Activated T-helper 9 cell treated with anti-CD3 and anti-CD28 coated beads, Interleukin-2, amount 50 U/mL, for 16 hours (primary cell): ENCODE data around the gene OSBPL1A.

Experiments used
- DNase-seq: peaks from one replicate; pipeline ENCODE4 v3.0.0-alpha.2; 2020; ENCODE audit warnings: low read depth

OSBPL1A gene

DNA sequence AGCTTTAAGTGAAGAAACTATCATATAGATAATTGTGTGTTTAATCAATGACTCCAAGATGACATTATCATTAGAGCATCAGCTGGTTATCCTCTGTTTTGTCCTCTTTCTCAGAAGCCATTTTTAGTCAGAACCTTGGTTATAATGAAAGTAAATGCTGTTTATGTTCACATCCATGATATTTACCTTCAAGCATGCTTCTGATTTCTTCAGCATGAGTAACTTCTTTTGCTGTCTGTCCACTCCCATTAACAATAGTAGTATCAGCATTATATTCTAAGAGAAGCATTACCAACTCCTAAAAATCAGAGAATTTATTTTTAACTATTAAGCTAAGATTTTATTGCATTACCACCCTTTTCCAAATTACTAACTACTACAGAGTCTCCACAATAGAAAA is 56.3 kb downstream of the OSBPL1A start:
- DNase-seq: no peak

DNA sequence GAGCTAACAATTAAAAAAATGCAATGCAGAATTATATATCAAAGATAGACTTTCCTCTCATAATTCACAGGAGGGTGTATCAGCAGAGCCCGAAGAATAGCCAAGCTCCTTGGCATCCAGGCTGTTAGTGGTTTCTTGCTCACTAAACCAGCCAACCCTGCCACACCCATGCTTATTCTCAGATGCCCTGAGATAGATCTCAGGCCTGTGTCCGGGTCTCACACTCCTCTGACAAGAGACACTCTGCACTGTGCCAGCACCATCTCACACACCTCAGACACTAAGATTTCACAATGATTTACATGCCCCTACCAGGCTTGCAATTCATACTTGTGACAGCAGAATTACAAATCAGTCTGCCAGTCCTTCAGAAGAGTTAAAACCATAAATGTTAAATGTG is 64.5 kb downstream of the OSBPL1A start:
- no peak for DNase-seq

DNA sequence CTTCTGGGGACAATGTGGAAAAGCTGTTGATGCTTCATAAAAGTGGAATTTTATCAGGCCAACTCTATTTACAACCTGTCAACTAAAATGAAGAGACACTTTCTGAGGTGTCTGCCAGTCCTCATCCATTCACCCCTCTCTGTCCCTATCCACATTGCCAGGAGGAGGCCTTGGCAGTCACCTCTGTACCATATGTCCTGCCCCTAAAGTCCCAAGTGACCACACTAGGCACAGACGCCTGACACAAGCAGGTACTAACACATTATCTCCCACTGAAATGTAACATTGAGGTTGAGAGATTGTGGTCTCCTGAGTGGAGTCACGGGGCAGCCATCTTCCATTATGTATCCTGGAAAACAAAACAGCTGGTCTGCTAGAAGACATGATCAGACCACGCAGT is 71.4 kb downstream of the OSBPL1A start:
- no peak for DNase-seq

DNA sequence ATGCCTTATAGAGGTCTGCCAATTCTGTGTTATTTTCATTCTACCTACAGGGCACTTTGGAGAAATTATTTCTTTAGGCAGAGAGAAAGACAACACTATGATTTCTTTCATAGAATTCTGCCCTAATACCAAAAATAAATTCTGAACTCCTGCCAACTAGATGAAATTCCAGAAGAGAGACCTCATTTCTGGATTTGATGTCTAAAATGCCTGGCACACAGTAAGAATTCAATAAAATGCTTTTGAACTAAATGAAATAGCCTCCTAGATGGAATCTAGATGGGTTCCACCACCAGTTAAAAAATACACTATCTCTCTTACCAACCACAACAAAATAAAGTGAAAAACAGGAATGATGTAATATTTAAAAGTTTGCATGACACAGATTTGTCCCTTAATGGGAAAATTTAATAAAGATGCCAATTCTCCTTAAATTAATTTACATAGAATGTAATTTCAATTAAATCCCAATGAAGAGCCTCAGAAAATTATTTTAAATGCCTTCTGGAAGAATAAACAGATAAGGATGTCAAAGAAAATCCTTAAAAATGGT is 75.0 kb downstream of the OSBPL1A start:
- no peak for DNase-seq

DNA sequence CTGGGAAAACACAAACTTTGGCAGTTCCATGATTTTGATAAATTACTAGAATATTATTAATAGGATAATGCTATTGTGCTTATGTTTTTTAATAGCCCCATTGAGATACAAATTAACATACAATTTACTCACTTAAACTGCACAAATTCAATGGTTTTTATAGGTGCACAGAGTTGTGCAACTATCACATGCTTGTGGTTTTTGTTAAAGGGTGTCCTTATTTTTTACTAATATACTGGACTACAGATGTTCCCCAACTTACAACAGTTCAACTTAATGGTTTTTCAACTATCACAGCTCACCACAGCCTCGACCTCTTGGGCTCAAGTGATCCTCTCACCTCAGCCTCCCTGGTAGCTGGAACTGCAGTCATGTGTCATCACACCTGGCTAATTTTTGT is 76.6 kb downstream of the OSBPL1A start:
- no peak for DNase-seq

DNA sequence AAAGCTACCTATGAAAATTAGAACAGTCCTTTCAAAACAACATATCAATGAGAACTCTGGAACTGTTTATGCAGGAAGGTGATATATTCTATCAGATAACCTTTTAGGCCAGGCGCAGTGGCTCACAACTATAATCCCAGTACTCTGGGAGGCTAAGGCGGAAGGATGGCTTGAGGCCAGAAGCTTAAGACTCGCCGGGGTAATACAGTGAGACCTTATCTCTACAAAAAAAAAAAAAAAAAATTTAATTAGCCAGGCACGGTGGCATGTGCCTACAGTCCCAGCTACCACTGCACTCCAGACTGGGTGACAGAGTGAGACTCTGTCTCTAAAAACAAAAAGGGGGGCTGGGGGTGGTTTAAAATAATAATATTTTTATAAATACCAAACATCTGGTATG is 77.9 kb downstream of the OSBPL1A start:
- DNase-seq: no peak

DNA sequence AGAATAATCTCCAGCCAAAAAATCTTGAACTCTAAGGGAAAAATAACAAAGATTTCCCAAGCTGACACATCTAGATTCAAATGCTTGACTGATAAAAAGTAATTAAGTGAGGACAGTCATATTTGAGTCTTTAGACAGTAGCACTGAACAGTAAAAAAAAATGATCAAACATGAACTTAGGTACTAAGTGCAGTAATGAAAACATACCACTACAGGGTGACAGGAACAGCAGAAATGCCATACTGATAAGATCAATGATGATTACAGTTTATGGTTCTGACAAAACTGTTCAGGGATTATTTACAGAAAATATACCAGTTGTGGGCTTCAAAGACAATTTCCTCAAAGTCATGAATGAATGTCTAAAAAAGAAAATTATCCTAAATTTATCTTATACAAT is 80.3 kb downstream of the OSBPL1A start:
- no peak for DNase-seq

DNA sequence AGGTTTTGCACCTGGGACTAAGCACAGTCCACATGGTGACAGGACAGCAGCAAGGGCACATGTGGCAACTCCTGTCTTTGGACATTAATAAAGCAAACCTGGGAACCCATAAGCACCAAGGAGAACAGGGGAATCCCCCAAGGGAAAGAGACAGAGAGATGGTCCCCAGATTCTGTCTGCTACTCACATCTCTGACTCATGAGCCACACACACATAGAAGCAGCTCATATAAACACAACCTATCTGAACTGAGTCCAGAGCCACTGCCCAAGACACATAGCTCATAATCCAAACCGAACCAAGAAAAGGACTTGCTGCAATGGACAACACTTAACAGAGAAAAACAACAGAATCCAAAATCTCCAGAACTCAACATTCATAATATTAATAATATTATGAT is 82.5 kb downstream of the OSBPL1A start:
- DNase-seq: no peak

DNA sequence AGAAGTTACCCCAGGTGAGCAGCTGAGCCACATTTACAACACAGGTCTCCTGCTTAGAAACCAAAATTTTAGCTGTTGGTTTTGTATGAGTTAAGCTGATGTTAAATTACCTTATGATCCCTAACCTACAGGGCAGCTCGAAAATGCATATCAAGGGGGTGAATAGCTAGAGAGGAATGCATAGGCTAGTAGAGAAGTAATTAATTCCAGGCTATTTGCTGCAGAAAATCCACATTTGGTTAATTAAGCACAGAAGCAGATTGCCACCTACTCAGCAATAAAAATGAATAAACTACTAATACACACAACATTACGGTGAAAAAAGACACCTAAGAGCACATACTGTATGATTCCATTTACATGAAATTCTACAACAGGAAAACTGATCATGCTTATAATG is 91.4 kb downstream of the OSBPL1A start:
- no peak for DNase-seq

DNA sequence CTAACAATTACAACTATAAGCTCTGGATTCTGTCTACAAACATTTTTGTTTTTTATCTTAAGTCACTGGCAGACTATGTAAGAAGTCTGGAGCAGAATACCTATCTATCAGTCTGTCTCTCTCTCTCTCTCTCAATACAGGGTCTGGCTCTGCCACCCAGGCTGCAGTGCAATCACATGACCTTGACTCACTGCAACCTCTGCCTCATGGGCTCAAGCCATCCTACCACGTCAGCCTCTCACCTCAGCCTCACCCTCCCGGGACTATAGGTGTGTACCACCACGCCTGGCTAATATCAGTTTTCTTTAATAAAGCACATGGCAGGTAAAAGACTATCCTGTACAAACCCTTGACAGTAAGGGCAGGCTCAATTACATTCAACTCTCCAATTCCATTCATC is 96.9 kb downstream of the OSBPL1A start:
- DNase-seq: no peak

DNA sequence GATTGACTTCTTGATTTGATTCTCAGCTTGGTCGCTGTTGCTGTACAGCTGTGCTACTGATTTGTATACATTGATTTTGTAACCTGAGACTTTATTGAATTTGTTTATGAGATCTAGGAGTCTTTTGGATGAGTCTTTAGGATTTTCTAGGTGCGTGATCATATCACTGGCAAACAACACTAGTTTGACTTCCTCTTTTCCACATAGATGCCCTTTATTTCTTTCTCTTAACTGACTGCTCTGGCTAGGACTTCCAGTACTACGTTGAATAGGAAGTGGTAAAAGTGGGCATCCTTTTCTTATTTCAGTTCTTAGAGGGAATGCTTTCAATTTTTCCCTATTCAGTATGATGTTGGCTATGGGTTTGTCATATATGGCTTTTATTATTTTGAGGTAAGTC is 101.3 kb downstream of the OSBPL1A start:
- DNase-seq: no peak

DNA sequence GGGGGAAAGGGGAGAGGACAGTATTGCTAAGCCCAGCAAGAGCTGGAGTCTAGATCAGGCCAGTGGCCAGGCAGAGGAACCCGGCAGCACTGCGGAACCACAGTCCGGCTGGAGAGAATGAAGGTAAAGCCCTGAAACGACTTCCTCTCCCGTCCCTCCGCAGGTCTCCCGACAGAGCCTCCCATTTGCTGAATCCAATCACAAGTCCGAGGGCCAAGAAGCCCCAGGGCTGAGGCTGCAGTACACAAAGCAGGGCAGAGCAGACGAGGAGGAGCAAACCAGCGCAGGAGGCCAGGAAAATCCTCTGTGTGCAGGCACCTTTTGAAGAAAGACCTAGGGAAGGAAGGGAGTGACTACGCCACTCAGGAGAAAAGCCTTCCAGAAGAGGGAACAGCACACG is 104.4 kb downstream of the OSBPL1A start:
- no peak for DNase-seq

DNA sequence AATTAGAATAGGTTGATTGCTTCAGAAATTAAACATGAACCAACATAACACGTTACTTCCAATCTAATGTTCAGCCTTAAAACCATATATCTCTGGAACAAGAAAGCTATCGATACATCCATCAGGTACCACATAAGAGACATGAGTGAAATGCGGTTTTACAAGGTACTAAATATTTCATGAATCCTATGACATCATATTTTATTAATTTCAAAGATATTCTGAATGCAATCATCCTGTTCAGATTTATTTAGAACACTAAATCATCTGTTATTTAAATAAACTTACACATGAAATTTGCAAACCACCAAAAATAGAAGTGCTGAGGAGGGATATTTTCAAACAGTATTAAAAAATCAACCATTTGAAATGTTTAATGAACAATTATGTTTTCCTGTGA is 119.0 kb downstream of the OSBPL1A start:
- no peak for DNase-seq

DNA sequence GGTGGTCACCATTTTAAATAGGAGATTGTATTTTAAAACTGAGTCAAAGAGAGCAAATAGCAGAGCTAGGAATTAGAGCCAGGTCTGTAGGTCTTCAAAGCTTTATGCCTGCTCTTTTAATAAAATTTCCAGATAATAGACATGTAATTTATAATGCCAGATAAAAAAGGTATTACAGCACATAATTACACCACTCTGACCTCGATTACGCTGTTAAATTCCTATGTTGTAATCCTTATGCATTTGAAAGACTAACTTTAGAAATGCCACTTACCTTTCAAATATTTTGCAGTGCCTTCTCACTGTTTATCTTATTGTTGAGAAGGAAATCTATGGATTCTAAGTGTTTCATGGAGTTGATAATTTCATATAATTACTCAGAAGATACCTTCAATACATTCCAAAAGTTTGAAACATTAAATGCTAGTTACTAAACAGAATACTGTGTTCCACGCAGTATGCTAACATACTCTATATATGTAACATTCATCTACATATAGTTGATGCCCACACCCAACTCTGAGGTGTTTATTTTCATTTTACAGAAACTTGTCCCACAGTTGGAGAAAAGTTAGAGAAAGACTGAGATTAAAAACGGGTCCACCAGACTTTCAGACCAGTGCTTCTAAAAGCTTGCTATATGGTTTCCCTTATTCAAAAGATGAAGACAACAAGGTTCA is 120.0 kb downstream of the OSBPL1A start:
- no peak for DNase-seq

DNA sequence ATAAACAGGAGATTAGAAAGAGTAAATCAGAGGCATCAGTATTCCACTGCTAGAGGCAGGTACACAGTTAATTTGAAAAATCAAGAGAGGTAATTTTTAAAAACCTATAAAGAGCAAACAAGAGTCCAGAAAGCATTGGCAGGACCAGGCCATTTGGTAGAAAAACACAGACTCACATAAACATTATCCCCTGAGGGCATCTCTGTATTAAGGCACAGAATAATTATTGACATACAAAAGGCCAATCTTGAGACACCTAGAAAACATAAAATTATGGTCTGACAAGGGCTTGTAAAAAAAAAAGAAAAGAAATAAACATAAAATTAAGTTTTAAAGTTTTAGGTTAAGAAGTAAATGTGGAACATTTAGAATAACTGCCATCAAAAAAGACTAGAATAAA is 120.6 kb downstream of the OSBPL1A start:
- no peak for DNase-seq

DNA sequence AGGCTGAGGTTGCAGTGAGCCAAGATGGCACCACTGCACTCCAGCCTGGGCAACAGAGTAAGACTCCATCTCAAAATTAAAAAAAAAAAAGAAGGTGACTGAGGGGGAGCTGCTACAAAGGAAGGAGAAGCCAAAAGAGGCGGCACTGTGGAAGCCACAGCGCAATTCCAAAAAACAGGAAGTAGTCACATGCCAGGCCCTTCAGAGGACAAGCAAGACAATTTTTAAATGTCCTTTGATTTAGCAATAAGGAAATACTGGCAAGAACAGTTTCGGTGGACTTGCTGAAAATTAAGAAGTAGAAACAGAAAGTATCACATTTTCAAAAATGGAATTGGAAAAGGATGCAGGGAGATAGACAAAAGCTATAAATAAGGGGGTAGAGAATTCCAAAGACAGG is 122.8 kb downstream of the OSBPL1A start:
- DNase-seq: no peak

DNA sequence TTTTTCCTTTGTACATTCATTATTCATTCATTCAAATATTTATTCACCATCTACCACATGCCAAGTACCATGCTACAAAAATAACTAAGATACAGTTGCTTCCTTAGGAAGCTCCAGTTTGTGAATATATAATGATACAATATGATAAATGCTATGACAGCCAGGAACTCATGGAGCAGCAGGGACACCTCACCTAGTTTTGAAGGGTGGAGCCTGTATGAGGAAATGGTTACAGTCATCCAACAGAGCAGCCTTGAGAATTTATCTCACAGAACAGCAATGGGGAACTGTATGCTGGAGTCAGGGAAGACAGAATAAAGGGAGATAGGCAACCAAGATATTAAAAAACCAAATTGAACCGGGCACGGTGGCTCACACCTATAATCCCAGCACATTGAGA is 124.0 kb downstream of the OSBPL1A start:
- DNase-seq: no peak

DNA sequence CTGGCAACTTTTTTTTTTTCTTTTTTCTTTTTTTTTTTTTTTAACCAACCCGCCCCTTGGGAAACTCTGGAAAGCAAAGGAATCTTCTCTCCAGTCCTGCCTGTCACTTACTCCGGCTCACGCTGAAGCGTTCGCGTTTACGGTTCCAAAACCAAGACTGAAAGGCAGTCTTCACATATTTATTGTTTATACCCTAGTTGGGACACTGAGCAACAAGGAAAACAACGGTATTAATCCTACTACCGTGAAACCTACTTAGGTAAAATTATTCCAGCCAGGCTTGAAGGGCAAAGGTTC is 125.4 kb downstream of the OSBPL1A start:
- no peak for DNase-seq

DNA sequence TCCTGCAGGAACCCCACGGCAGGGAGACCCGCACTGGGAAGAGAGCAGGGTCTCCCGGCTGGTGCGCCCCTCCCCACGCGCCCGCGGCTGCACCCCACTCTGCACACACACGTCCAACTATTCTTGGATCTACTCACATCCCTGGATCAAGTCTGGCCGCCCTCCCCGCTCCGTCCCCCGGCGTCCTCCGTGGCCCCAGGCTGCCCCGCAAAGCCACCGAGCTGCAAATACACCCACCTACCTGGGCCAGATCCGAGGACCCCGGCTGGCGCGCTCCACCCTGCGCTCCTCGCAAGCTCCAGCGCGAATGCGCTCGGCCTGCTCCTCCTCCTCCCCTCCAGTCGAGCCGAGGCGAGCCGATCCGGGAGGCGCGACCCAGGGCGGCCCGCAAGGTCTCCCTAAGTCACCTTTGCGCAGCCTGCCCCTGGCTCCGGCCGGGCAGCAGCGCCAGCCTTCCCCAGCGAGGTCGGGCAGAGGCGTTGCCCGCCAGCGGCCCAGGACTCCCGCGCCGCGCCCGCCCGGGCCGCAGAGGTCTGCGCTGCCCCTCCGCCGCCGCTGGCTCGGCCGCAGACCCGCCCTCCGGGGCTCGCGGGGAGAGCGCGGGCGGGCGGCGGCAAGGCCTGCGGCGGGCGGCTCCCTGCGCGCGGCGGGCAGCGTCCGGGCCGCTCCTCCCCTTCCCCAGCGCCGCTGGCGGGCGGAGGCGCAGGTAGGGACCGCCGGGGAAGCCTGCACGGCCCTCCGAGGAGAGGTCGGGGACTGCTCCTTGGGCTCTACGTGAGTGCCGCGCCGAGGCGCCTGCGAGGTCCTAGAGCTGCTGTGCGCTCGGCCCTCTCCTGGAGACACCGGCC is 126.0 kb downstream of the OSBPL1A start:
- no peak for DNase-seq

DNA sequence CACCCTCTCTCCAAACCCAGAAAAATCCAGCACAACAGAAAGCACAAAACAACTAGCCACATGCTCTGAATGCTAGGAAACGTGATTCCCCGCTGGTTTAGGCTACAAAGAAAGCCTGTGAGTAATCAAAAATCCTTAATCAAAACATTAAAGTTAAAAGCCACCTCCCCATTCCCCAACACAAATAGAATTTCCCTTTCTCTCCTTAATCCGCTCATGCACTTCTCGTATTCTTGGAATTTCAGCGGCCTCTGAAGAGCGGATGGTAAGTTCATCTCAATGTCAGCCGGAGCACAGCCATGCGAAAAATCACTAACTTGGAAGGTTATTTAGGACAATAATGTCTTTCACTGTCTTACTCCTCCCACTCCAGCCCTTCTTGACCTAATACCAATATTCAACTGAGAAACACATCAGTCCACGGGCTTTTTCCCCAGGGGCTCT is 126.7 kb downstream of the OSBPL1A start:
- no peak for DNase-seq

DNA sequence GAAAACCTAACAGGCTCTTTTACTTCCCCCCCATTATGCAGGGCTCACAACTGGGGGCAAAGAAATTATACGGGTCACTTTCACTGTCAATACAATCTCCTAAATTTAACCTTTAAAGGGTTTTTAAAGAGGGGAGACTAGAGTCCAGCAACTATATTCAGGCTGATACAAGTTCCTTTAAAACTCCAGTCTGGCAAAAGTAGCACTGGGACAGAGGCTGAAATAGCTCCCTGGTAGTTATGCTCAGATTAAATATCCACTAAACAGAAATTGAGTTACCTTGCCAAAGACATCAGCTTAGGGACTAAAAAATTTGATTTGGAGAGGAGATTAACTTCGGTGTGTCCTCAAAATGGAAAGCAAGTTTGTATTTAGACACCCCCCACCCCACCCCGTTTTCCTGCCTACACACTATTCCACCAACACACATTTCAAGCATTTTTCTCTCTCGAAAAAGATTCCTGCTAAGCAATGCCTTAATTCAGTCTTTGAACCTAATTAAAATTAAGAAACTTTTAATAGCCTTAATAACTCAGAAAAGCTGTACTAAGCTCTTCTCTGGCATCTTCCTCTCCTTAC is 127.2 kb downstream of the OSBPL1A start:
- no peak for DNase-seq

DNA sequence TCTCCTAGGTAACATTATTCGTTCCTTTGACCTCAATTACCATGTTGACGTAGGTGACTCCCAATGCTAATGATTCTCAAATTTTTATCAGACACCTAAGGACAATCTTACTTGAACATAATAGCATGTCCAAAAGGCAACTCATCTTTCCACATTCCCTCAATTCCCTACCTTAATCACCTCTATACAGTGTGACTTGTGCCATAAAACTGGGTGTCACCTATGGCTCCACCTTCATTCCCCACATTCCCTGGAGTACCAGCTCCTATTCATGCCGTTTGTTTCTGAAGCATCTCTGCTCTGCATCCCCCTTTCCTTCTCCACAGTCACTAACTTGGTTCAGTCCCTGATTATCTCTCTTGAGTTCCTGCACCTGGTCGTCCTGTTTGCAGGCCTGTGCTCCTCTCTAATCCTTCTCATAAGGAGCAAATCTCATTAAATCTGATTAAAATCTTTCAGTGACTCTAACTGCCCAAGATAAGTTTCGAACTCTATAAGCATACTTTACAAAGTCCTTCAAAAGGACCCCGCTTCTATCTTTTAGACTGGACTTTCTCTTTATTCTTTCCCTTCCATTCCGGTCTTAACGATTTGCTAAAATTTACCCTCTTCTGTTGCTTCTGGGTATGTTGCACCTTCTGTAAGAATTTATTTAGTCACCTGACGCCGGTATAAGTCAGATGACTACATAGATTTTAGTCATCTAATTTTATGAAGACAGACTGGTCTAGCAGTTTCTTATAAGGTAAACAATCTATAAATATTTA is 128.7 kb downstream of the OSBPL1A start:
- no peak for DNase-seq

DNA sequence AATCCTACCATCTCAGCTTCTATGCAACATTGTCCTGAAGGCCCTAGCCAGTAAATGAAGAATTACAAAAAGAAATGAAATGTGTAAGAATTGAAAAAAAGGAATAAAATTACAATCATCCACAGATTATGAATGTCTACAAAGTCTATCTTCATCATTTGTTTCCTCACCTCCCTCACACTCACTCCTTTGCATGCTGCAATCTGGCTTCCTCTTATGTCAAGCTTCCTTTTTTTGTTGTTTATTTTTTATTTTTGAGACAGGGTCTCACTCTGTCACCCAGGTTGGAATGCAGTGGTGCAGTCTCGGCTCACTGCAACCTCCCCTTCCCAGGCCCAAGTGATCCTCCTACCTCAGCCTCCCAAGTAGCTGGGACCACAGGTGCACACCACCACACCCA is 129.7 kb downstream of the OSBPL1A start:
- no peak for DNase-seq
